ENCODE data around the gene NT5M. TPM values are rescaled to one million over a fixed set of nuclear protein-coding genes. Genes with fewer than 3 reads are reported as not detected.

Gene NT5M
- total RNA-seq, 1 donor, result 0.36 TPM

DNA sequence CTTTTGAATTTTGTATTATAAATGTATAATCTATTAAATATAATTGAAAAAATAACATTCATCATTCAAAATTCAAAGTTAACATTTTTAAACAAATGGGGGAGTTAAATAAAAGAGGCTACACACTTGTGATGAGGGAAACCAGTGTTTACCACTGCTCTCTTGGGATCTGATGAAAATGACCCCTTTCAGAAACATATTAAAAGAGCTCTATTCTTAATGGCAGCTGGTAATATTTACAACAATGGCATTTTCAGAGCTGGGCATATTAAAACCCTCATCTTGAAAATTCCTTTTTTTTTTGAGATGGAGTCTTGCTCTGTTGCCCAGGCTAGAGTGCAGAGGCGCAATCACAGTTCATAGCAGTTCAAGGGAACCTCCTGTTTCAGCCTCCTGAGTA is 46.9 kb upstream of the NT5M start:
- Histone ChIP-seq H3K27me3 (ENCODE audit: insufficient read depth, low read length) (no peaks in the 10 kb centered on the region), H3K36me3 (ENCODE audit: insufficient read depth, low read length) (peaks cover 75% of the 10 kb centered on the region), H2AFZ (ENCODE audit: low read length) (no peak overlapping the region), H3K27ac (ENCODE audit: low read depth, low read length) (no peak overlapping the region), H3K9me3 (ENCODE audit: low read depth, low read length) (no peaks in the 10 kb centered on the region), H3K79me2 (ENCODE audit: insufficient read depth, low read length) (peaks cover 6% of the 10 kb centered on the region), H3K4me3 (ENCODE audit: insufficient read depth, low read length) (no peak overlapping the region), H3K4me1 (ENCODE audit: insufficient read depth, low read length) (peaks cover 3% of the 10 kb centered on the region), H3K4me2 (ENCODE audit: insufficient read depth, low read length) (no peak overlapping the region), H4K20me1 (ENCODE audit: insufficient read depth, low read length) (no peaks in the 10 kb centered on the region)
- DNase-seq (ENCODE audit: insufficient read length, low spot score, missing footprints), result no peak
- TF ChIP-seq, protein P1, sequence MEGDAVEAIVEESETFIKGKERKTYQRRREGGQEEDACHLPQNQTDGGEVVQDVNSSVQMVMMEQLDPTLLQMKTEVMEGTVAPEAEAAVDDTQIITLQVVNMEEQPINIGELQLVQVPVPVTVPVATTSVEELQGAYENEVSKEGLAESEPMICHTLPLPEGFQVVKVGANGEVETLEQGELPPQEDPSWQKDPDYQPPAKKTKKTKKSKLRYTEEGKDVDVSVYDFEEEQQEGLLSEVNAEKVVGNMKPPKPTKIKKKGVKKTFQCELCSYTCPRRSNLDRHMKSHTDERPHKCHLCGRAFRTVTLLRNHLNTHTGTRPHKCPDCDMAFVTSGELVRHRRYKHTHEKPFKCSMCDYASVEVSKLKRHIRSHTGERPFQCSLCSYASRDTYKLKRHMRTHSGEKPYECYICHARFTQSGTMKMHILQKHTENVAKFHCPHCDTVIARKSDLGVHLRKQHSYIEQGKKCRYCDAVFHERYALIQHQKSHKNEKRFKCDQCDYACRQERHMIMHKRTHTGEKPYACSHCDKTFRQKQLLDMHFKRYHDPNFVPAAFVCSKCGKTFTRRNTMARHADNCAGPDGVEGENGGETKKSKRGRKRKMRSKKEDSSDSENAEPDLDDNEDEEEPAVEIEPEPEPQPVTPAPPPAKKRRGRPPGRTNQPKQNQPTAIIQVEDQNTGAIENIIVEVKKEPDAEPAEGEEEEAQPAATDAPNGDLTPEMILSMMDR (IDR thresholded peaks at IDR 0.05; ENCODE audit: extremely low read depth, low read depth, low read length), result no peak

DNA sequence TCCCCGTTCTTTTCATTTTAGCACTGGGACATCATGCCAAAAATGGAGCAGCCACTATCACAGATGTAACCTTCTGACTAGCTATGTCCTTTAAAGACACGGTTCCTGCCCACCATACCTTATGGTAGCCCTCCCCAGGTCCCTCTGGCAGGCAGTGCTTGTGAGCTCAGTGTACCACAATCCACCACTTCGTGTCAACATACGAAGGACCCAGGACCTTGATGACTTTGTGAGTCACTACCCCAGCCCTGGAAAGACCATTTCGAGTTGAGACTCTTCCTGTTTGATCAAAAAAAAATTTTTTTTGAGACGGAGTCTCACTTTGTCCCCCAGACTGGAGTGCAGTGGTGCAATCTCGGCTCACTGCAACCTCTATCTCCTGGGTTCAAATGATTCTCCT is 45.2 kb upstream of the NT5M start:
- Histone ChIP-seq H3K9me3 (ENCODE audit: low read depth, low read length) (no peaks in the 10 kb centered on the region), H3K27ac (ENCODE audit: low read depth, low read length) (no peak overlapping the region), H3K27me3 (ENCODE audit: insufficient read depth, low read length) (no peaks in the 10 kb centered on the region), H3K4me2 (ENCODE audit: insufficient read depth, low read length) (no peak overlapping the region), H3K36me3 (ENCODE audit: insufficient read depth, low read length) (peaks cover 77% of the 10 kb centered on the region), H4K20me1 (ENCODE audit: insufficient read depth, low read length) (no peaks in the 10 kb centered on the region), H3K79me2 (ENCODE audit: insufficient read depth, low read length) (peaks cover 6% of the 10 kb centered on the region), H3K4me1 (ENCODE audit: insufficient read depth, low read length) (peaks cover 3% of the 10 kb centered on the region), H2AFZ (ENCODE audit: low read length) (no peak overlapping the region), H3K4me3 (ENCODE audit: insufficient read depth, low read length) (no peak overlapping the region)
- TF ChIP-seq, protein P1 (IDR thresholded peaks at IDR 0.05; ENCODE audit: extremely low read depth, low read depth, low read length), result no peak
- no peak for DNase-seq (ENCODE audit: insufficient read length, low spot score, missing footprints)

DNA sequence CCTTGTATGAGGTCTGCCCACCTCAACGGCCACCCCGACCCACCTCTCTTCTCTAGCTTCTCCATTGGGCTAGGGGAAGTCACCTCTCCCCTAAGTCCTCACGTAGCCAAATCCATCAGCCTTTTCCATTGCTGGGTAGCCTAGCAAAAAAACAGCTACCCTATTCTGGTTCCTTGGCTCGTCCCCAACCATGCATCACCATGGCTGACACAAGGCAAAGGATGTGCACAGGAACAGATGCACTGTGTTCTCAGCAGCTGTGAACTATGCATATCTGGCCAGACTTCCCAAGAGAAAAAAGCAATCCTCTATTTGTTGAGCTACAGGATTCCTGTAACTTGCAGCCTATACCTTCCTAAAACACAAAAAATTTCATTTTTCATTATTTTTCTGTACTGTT is 44.2 kb upstream of the NT5M start:
- H3K36me3 ChIP-seq (ENCODE audit: insufficient read depth, low read length), result peaks cover 70% of the 10 kb centered on the region
- no peak for DNase-seq (ENCODE audit: insufficient read length, low spot score, missing footprints)

GRCh38 chr17:17264430-17264829 is 38.7 kb upstream of the NT5M start:
- Histone ChIP-seq H4K20me1 (ENCODE audit: insufficient read depth, low read length) (peaks cover 3% of the 10 kb centered on the region), H3K36me3 (ENCODE audit: insufficient read depth, low read length) (peaks cover 68% of the 10 kb centered on the region)

More for the DNA sequence above, 44.2 kb upstream of the NT5M start:
- Histone ChIP-seq H4K20me1 (ENCODE audit: insufficient read depth, low read length) (no peaks in the 10 kb centered on the region), H2AFZ (ENCODE audit: low read length) (no peak overlapping the region), H3K9me3 (ENCODE audit: low read depth, low read length) (no peaks in the 10 kb centered on the region), H3K4me3 (ENCODE audit: insufficient read depth, low read length) (no peak overlapping the region), H3K79me2 (ENCODE audit: insufficient read depth, low read length) (peaks cover 2% of the 10 kb centered on the region), H3K4me2 (ENCODE audit: insufficient read depth, low read length) (no peak overlapping the region), H3K4me1 (ENCODE audit: insufficient read depth, low read length) (no peaks in the 10 kb centered on the region), H3K27ac (ENCODE audit: low read depth, low read length) (no peak overlapping the region), H3K27me3 (ENCODE audit: insufficient read depth, low read length) (no peaks in the 10 kb centered on the region)
- TF ChIP-seq, protein P1 (IDR thresholded peaks at IDR 0.05; ENCODE audit: extremely low read depth, low read depth, low read length), result no peak

More at GRCh38 chr17:17264430-17264829, 38.7 kb upstream of the NT5M start:
- Histone ChIP-seq H3K27me3 (ENCODE audit: insufficient read depth, low read length) (no peaks in the 10 kb centered on the region), H3K27ac (ENCODE audit: low read depth, low read length) (no peak overlapping the region), H3K79me2 (ENCODE audit: insufficient read depth, low read length) (no peaks in the 10 kb centered on the region), H3K9me3 (ENCODE audit: low read depth, low read length) (no peaks in the 10 kb centered on the region), H3K4me3 (ENCODE audit: insufficient read depth, low read length) (no peak overlapping the region), H2AFZ (ENCODE audit: low read length) (no peak overlapping the region), H3K4me2 (ENCODE audit: insufficient read depth, low read length) (no peak overlapping the region), H3K4me1 (ENCODE audit: insufficient read depth, low read length) (no peaks in the 10 kb centered on the region)
- no peak for DNase-seq (ENCODE audit: insufficient read length, low spot score, missing footprints)
- TF ChIP-seq, protein P1 (IDR thresholded peaks at IDR 0.05; ENCODE audit: extremely low read depth, low read depth, low read length), result no peak
